NCI-H82 (cell line): ENCODE results near the gene MFNG.

Experiments
- DNase-seq: peaks from one replicate; lab custom pipeline; 2025; lab: John Stamatoyannopoulos, UW

MFNG gene

DNA sequence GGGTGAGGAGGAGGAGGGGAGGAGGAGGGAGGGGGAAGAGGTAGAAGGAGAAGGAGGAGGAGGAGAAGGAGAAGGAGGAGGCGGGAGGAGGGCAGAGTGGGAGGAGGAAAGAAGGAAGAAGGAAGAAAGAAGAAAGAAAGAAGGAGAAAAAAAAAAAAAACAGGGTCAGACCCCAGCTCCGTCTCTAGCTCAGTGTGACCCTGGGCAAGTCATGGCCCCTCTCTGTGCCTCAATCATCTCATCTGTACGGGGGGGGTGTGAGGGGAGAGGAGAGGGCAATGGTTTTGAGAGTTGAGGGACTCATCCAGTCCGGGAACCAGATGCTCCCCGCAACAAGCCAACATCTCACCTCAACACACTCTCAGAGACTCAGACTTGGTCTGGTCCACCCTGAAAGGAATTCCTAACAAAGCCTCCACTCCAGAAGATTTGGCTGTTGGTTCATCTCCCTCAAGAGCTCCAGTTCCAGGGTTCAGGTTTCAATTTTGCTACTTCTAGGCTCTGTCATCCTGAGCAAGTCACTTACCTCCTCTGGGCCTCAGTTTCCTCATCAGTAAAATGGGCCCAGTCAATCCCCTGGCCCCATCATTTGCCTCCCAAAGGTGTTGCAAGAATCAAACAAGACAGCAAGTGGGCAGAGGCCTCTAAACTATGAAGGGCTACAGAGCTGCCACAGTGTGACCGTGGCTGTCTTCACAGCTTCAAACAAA lies 25.4 kb upstream of the MFNG start:
- DNase-seq = no peak

GRCh38 chr22:37510091-37510490 lies 23.9 kb upstream of the MFNG start:
- DNase-seq = no peak

- no peak for DNase-seq
Measured at GRCh38 chr22:37509059-37509860, 23.1 kb upstream of the MFNG start.

DNA sequence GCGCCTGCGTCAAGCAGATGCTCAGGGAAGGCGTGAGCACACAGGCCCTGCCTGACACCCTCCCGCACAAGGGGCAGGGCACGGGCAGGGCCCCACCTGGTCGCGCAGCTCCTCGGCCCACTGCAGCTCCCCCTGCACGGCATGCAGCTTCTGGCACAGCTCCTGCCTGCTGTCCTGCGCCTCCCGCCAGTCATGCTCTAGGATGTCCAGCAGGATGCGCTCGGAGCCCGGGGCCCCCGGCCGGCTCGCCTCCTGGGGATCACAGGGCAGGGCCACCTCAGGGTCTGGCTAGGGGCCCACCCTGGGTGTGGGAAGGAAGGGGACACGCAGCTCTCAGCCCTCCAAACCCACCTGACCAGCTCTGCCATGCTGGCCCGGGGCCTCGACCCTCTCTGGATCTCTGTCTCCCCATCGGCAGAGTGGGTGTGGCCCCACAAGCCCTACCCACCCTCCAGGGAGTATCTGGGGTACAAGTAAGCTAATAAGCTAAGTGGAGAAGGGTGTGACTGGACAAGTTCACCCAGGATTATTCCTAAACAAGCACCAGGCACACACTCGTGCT lies 22.3 kb upstream of the MFNG start:
- DNase-seq = peak; percentile 17

DNA sequence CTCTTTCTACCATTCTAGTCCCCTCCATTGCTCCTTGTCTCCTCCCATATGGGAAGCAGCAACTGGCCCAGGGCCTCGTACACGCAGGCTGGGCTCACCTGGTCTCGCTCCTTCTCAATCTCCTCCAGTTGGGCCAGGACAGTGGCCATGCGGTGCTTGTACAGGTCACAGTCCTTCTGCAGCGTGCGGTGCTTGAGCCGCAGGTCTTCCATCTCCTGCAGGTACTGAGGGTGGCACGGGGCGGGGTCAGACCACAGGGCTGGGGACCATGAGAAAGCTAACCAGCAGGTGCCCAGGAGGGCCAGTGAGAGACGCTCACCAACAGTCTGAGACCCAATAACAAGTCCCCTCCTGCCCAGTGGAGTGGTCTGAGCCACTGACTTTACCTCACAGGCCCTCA lies 21.5 kb upstream of the MFNG start:
- no peak for DNase-seq

DNA sequence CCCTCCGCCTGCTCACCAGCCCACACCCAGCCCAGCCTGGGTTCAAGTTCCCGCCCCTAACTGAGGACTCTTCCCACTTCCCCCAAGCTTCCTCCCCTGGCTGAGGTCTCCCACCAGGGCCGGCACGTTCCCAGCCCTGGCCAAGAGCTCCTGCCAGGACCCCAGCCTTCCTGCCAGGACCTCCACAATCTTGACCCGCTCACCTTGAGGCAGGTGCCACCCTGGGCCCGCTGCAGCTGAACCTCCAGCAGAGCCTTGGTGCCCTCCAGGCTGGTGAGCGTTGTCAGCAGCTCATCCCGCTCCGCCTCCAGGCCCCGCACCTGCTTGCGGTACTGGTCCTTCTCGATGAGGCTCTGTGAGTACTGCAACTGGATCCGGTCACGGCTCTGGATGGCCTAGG lies 19.8 kb upstream of the MFNG start:
- no peak for DNase-seq

DNA sequence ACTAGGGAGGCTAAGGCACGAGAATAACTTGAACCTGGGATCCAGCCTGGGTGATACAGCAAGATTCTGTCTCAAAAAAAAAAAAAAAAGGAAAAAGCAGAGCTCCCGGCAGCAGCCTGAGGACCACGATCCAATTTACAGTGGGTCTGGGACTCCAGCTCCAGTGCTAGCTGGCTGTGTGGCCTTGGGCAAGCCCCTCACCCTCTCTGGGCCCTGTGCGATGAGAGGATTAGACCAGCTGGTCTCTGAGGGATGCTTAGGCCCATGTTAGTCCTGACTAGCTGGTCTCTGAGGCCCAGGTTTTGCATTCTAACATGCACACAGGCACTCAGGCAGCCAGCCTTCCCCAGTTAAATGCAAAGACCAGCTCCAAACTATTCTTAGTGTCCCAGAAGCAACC lies 19.4 kb upstream of the MFNG start:
- no peak for DNase-seq

DNA sequence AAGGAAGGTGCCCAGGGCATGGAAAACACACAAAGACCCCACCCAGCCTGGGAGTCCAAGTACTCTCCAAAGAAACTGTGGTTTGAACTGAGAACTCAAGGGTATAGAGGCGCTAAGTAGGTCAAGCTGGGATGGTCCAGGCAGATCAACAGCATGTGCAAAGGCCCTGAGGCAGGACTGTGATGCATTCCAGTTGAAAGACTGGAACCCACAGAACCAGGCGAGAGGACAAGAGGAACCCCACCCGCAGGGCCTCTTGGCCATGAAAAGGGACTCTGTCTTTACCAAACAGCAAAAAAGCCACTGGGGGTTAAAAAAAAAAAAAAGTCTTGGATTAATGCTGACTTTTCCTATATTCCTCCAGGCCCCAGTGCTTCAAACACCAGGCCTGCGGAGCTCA lies 18.8 kb upstream of the MFNG start:
- no peak for DNase-seq

DNA sequence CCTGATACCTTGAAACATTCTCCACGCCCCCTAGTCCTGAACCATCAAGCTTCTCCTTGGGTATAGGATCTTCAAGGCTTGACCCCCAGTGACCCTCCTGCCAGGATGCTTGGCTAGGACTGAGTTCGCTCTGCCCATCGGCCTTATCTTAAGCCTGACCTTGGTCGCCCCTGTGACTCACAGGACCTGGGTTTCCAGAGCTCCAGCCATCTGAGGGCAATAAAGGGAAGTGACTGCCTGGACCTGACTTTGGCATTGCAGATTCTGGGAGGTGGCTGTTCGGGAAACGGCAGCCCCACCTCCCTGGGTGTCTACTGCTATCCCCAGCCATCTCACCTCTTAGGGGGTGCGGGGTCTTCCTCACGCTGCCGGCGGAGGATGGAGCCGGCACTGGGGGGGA lies 17.7 kb upstream of the MFNG start:
- DNase-seq = no peak

GRCh38 chr22:37503183-37503683 lies 17.0 kb upstream of the MFNG start:
- no peak for DNase-seq

DNA sequence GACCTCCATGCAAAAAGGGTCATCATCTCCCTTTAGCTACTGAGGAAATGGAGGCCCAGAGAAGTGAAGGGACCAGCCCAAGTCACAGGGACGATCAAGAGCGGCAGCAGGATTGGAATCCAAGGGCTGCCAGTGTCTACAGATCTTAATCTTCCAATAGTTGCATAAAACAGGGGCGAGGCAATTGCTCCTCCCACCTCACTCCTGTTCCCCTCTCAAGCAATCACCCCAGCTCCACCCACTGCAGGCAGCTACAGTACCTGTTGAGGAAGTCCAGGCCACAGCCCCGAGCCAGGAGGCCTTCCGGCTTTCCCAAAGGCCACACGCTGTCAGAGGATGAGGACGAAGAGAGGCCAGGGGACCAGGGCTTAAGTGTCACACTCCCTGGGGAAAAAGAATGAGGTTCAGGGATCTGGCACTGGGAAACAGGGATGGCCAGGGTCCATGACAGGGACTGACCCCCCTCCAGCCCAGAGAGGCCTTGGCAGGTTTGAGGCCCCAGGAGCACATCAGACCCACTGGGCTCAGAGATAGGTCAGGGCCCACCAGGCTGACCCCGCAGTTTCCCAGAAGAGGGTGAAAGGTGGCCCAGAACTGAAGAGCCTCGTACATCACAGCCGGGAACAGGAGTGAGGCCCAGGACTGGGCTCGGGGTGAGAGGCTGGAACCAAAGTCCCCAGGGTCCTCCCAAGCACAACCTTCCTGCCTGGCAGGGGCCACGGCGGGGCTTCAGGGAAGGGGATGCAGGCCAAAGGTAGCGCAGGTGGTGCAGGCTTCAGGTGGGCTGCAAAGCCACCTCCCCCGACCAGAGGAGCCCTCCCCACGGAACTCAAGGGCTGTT lies 16.4 kb upstream of the MFNG start:
- no peak for DNase-seq

DNA sequence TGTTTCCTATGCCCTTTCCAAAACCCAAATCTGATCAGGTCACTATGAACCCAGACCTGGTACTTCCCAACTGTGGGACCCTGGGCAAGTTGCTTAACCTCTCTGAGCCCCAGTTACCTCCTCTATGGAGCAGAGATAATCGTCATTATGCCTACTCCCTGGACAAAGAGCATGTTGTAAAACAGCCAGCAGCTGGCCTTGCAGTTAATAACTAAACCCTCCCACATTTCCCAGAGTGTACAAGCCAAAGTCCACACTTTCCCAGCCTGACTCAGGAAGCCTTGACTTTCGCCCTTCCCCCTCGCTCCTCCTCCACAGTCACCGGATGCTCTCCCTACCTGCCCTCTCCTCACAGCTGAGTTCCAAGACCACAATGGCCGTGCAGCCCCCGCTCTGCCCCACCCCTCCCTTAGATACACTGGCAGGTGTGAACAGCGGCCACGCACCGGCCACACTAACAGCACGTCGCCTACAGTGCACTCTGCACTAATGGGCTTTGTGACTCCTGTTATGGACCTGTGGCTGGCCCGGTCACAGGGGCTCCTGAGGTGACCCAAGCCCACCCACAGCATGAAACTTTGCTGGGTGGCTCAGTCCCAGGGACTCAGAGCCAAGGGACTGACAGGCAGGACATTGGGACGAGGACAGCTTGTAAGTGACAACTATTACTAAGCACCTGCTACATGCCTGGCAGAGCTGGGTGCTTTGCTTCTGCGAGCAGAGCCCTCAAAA lies 15.6 kb upstream of the MFNG start:
- DNase-seq = peak; percentile 45

DNA sequence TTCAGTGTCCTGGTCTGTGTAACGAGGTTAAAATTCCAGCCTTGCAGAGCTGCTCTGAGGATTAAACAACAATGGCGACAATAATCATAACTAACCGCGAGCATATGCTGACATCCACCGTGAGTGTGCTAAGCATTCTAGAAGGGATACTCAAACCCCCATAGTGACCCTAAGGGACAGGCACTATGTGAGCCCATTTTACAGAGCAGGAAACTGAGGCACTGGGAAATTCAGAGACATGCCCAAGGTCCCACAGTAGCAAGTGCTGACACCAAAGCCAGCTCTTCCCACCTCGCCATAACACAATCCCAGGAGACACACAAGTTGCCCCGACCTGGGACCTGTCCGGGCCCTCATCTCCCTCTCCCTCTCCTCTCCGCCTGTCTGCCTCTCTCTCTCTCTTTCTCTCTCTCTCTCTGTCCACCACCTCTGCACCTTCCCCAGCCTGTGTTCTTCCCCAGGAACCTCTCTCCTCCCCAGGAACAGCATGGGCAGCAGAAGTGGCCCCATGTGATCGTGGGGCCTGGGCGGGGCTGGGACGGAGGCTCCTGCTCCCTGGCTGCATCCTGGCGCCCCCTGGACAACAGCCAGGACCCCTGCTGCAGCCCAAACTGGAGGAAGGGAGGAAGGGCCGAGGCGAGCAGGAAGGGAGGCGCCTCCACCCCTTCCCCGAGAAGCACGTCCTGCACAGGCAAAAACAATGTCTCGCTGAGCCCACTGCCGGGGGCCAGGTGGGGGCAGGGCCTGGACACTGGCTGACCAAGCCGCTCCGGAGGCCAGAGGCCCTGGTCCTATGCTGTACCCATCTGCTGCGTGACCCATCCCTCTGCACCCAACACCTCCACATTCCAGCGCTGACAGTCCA lies 14.8 kb upstream of the MFNG start:
- DNase-seq = peak; percentile 7

DNA sequence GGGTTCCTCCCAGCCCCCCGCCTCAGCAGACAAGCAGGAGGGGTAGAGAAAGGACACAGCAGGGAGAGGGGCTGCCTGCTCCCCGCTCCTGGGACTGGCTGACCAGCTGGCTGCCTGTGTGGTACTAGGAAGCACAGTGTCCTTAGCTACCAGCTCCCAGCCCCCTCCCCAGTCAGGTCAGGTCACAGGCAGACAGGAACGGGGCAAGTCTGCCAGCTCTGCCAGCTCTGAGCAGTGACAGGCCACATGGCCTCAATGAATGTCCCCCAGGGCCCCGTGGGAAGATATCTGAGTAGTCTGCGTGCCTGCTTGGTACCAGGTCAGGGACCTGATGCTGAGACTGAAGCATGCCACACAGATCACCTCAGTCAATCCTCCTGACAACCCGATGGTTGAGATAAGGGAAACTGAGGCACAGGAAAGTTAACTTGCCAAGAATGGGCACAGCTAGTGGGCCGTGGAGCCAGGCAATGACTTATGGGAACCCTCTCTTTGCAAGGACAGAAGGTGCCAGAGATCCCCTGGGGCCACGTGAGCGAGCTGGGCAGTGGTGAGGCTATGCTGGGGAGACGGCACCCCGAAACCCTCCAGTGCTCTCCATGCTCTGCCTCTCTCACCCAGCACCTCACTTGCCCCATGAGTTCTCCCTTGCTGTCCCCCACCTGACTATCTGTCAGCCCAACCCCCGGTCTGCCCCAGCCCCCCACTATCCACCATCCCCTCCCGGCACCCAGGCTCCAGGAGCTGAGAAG lies 13.8 kb upstream of the MFNG start:
- DNase-seq = no peak

DNA sequence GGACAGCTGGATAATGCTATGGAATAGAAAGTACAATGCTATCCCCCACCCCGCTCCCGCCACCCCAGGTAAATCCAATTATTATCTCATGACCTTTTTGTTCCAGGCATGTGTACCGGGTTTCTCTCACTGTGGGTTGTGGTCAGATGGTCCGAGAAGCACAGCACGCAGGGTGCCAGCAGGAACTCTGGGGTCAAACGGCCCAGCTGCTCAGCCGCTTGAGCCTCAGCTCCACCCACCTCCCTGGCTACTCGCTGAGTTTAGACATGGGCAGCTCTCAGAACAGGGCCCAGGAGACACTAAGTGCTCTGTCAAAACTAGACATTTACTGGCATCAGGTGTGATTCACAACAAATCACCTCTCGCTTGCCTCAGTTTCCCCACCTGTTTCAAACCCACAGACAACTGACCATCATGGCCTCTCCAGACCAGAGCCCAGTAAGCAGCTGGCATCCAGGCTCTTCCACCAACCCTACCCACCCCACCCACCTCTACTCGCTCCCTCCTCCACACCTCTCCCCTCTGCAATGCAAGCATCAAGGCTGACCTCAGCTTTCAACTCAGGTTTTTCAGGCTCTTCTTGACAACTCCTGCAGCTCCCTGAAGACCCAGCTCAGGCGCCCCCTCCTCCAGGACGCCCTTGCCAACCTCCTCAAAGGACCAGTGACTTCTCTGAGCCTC lies 13.0 kb upstream of the MFNG start:
- DNase-seq = peak; percentile 52

DNA sequence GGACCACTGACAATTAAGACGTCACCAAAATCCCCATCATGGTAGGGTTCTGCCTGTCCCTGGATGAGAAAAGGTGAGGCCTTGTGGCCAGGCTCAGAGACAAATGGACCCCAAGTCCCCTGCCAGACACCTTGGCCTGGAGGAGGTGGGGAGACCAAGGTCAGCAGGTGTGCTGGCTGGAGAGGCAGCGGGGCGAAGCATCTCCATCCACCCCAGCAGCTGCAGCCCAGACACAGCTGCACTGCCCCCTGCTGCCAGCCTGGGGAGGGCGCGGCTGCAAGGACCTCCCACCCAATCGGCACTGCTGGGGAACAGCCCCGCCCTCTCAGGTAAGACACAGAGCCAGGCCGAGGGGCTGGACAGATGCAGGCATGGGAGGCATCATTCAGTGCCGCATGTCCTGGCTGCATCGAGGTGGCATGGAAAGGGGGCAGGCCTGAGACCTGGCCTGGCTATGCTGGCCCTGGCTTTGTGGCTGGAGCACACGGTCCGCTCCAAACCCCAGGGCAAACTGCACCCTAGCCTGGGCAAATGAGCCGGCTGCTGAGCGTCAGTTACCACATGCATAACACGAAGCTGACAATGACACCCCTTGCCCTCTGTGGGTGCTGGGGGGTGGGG lies 12.2 kb upstream of the MFNG start:
- peak; percentile 71 for DNase-seq

- no peak for DNase-seq
Measured at GRCh38 chr22:37497062-37497599, 10.9 kb upstream of the MFNG start.

GRCh38 chr22:37496651-37497050 lies 10.5 kb upstream of the MFNG start:
- DNase-seq = peak; percentile 61
